ENCODE data around the gene MAST2. TPM values are rescaled to one million over a fixed set of nuclear protein-coding genes. Genes with fewer than 3 reads are reported as not detected.

Gene MAST2
- total and polyA plus RNA-seq, 9 of the 15 experiments (the other 6 are each of a cell fraction or from before 2014, with no cell fraction given) = 0.73 to 32.0 (median 17.8) TPM

- no peak for TF ChIP-seq NR2C2 (CRISPR knock-in tag; IDR thresholded peaks at IDR 0.05)
- TF ChIP-seq NR2C2 (tag; IDR thresholded peaks at IDR 0.05) = no peak
- no peak for TF ChIP-seq GTF3C2 (IDR thresholded peaks at IDR 0.05; ENCODE audit: borderline replicate concordance, extremely low read depth, insufficient read length)
- TF ChIP-seq NFXL1 (CRISPR knock-in tag; IDR thresholded peaks at IDR 0.05) = no peak
Observed at GRCh38 chr1:45972621-45973020, 169.2 kb downstream of the MAST2 start (continued).

GRCh38 chr1:45973121-45973520 is 169.7 kb downstream of the MAST2 start:
- WGBS (ENCODE audit: insufficient coverage, low coverage, missing lambda C conversion rate) = 87% methylated on average over 3 of the region's 3 CpGs
- H3K27ac ChIP-seq (ENCODE audit: extremely low read depth, low read depth, low read length) = no peak overlapping the region
- no TSS peak for BruUV-seq (replicated peaks)

More at GRCh38 chr1:45973121-45973520, 169.7 kb downstream of the MAST2 start:
- ChIA-PET CTCF (ENCODE audit: low intra/inter-chr PET ratio) (no interaction called here), POLR2A (no interaction called here)
- Histone ChIP-seq H3K9me3 (replicated peaks; ENCODE audit: control insufficient read depth, insufficient read depth, low read depth, low read length) (no peaks in the 10 kb centered on the region), H3K4me2 (ENCODE audit: insufficient read depth, low read length) (no peak overlapping the region), H3K9me1 (ENCODE audit: control insufficient read depth, insufficient read depth, low read length) (no peaks in the 10 kb centered on the region), H3K4me1 (replicated peaks in 1 of 2; ENCODE audit: control insufficient read depth in 2 of 2, insufficient read depth in 2 of 2, low read length in 2 of 2) (0 out of 5 replicates have a peak, but pooled peaks cover 0 to 2% of the 10 kb centered on the region in 2 experiments), H2AFZ (ENCODE audit: low read depth, low read length) (no peak overlapping the region), H3K9ac (ENCODE audit: insufficient read depth in 1 of 2, low read depth in 2 of 2, low read length in 2 of 2) (no peak overlapping the region), H3K27me3 (ENCODE audit: control insufficient read depth in 2 of 2, insufficient read depth in 2 of 2, low read length in 2 of 2) (no peaks in the 10 kb centered on the region), H3K79me2 (ENCODE audit: control insufficient read depth, insufficient read depth, low read length) (no peaks in the 10 kb centered on the region), H4K20me1 (replicated peaks; ENCODE audit: control insufficient read depth, insufficient read depth, low read length) (no peaks in the 10 kb centered on the region), H3K4me3 (no peak overlapping the region), H3K36me3 (ENCODE audit: control insufficient read depth, insufficient read depth, low read length) (peaks cover 11% of the 10 kb centered on the region)
- in situ Hi-C loops (cut with MboI) = no loop called here
- TF ChIP-seq MAZ (CRISPR knock-in tag; conservative IDR thresholded peaks at IDR 0.05 in 1 of 2, IDR thresholded peaks at IDR 0.05 in 1 of 2) = no peak
- TF ChIP-seq ETS1 (conservative IDR thresholded peaks at IDR 0.05; ENCODE audit: control insufficient read depth, low read depth, low read length) = no peak
- no peak for TF ChIP-seq GMEB1 (CRISPR knock-in tag; IDR thresholded peaks at IDR 0.05)
- no peak for TF ChIP-seq ZNF77 (CRISPR knock-in tag; IDR thresholded peaks at IDR 0.05)
- no peak for TF ChIP-seq EZH2 (IDR thresholded peaks at IDR 0.05; ENCODE audit: borderline replicate concordance, low read depth, low read length)
- no peak for DNase-seq (ENCODE audit: extremely low read depth in 1 of 4, low spot score in 3 of 4)
- FAIRE-seq = no peak
- ATAC-seq = no peak
- intact Hi-C loops (cut with micrococcal nuclease) = no loop called here
